H9 (cell line): Measurements from ENCODE around the gene CD93. TPM values are rescaled to one million over a fixed set of nuclear protein-coding genes. Genes with fewer than 3 reads are reported as not detected.

Experiments
- DNase-seq: peaks from one replicate; pipeline ENCODE4 v3.0.0-alpha.2; 2017
- H2AFZ ChIP-seq: one replicate; pipeline ENCODE4 v1.6.1; 2013; ENCODE audit warnings: mild to moderate bottlenecking, low read length, control low read depth, moderate library complexity
- H2AK5ac ChIP-seq: 2 replicates; pipeline ENCODE4 v1.6.1; 2013; ENCODE audit warnings: low read length, control low read depth, mixed read lengths; ENCODE audit not compliant: insufficient read length
- H2BK120ac ChIP-seq: one replicate; pipeline ENCODE4 v1.6.1; 2013; ENCODE audit warnings: low read depth, mild to moderate bottlenecking, low read length, control low read depth, inconsistent platforms; ENCODE audit not compliant: poor library complexity, severe bottlenecking
- H2BK12ac ChIP-seq: 2 replicates; pipeline ENCODE4 v1.6.1; 2013; ENCODE audit warnings: low read length, control low read depth, mixed read lengths, low read depth; ENCODE audit not compliant: insufficient read length
- H2BK15ac ChIP-seq: 2 replicates; pipeline ENCODE4 v1.6.1; 2013; ENCODE audit warnings: low read depth, low read length, control low read depth
- H2BK20ac ChIP-seq: one replicate; pipeline ENCODE4 v1.6.1; 2013; ENCODE audit warnings: low read depth, mild to moderate bottlenecking, low read length, control low read depth, inconsistent platforms; ENCODE audit not compliant: poor library complexity, severe bottlenecking
- H2BK5ac ChIP-seq: 2 replicates; pipeline ENCODE4 v1.6.1; 2013; ENCODE audit warnings: low read length, control low read depth, mixed read lengths; ENCODE audit not compliant: insufficient read length
- H3K14ac ChIP-seq: 2 replicates; pipeline ENCODE4 v1.6.1; 2013; ENCODE audit warnings: low read length, control low read depth; ENCODE audit not compliant: insufficient read depth
- H3K18ac ChIP-seq: 2 replicates; pipeline ENCODE4 v1.6.1; 2013; ENCODE audit warnings: low read depth, mild to moderate bottlenecking, mixed read lengths, low read length, control low read depth; ENCODE audit not compliant: insufficient read length
- H3K23ac ChIP-seq: 2 replicates; pipeline ENCODE4 v1.6.1; 2013; ENCODE audit warnings: low read length, control low read depth, mixed read lengths, low read depth; ENCODE audit not compliant: insufficient read length
- H3K23me2 ChIP-seq: 2 replicates; pipeline ENCODE4 v1.6.1; 2013; ENCODE audit warnings: low read depth, mild to moderate bottlenecking, mixed read lengths, low read length, control low read depth; ENCODE audit not compliant: insufficient read length, poor library complexity, severe bottlenecking
- H3K27ac ChIP-seq: 2 replicates; pipeline ENCODE4 v1.5.1; 2013; ENCODE audit warnings: low read length, control low read depth, mixed read lengths, low read depth; ENCODE audit not compliant: insufficient read length
- H3K27me3 ChIP-seq: 2 replicates; pipeline ENCODE4 v1.6.1; 2013; ENCODE audit warnings: low read length, control low read depth, inconsistent platforms; ENCODE audit not compliant: insufficient read depth
- H3K4ac ChIP-seq: 2 replicates; pipeline ENCODE4 v1.6.1; 2013; ENCODE audit warnings: low read depth, mild to moderate bottlenecking, control low read depth, inconsistent platforms, low read length, moderate library complexity
- H3K4me1 ChIP-seq: 2 replicates; pipeline ENCODE4 v1.6.1; 2013; ENCODE audit warnings: low read length, control low read depth, inconsistent platforms; ENCODE audit not compliant: insufficient read depth
- H3K4me2 ChIP-seq: 2 replicates; pipeline ENCODE4 v1.6.1; 2013; ENCODE audit warnings: low read length, control low read depth, mixed read lengths; ENCODE audit not compliant: insufficient read length, insufficient read depth
- H3K56ac ChIP-seq: 2 replicates; pipeline ENCODE4 v1.6.1; 2013; ENCODE audit warnings: low read depth, mild to moderate bottlenecking, mixed read lengths, low read length, control low read depth; ENCODE audit not compliant: insufficient read length
- H3K79me1 ChIP-seq: 2 replicates; pipeline ENCODE4 v1.6.1; 2013; ENCODE audit warnings: low read depth, mild to moderate bottlenecking, moderate library complexity, low read length, control low read depth, inconsistent platforms; ENCODE audit not compliant: insufficient read depth, poor library complexity, severe bottlenecking
- H3K79me2 ChIP-seq: 2 replicates; pipeline ENCODE4 v1.6.1; 2013; ENCODE audit warnings: low read length, control low read depth, inconsistent platforms; ENCODE audit not compliant: insufficient read depth
- H3K9ac ChIP-seq: 2 replicates; pipeline ENCODE4 v1.6.1; 2013; ENCODE audit warnings: low read length, control low read depth, mixed read lengths; ENCODE audit not compliant: insufficient read length; ENCODE audit errors: extremely low read depth
- H3K9me3 ChIP-seq: one replicate; pipeline ENCODE4 v1.6.1; 2013; ENCODE audit warnings: low read depth, low read length, inconsistent platforms; ENCODE audit not compliant: control insufficient read depth
- H3T11ph ChIP-seq: one replicate; pipeline ENCODE4 v1.6.1; 2013; ENCODE audit warnings: mild to moderate bottlenecking, low read length, control low read depth, inconsistent platforms
- H4K20me1 ChIP-seq: one replicate; pipeline ENCODE4 v1.6.1; 2013; ENCODE audit not compliant: control insufficient read depth, insufficient read length, insufficient read depth
- H4K5ac ChIP-seq: 2 replicates; pipeline ENCODE4 v1.6.1; 2013; ENCODE audit warnings: low read depth, mild to moderate bottlenecking, mixed read lengths, low read length, control low read depth; ENCODE audit not compliant: insufficient read length
- H4K8ac ChIP-seq: replicated peaks from 2 replicates; pipeline ENCODE4 v1.6.1; 2013; ENCODE audit warnings: low read length, control low read depth, mixed read lengths, low read depth; ENCODE audit not compliant: insufficient read length
- H4K91ac ChIP-seq: 2 replicates; pipeline ENCODE4 v1.6.1; 2013; ENCODE audit warnings: low read depth, mild to moderate bottlenecking, moderate library complexity, mixed read lengths, low read length, control low read depth; ENCODE audit not compliant: insufficient read length
- H3K27ac Mint-ChIP-seq, 3 experiments: 2 replicates in 2 of 3; 3 replicates in 1 of 3; pipeline ENCODE4 v1.8.0; 2020 to 2021; ENCODE audit warnings: mixed read lengths in 3 of 3, mild to moderate bottlenecking in 1 of 3, moderate library complexity in 1 of 3
- H3K27me3 Mint-ChIP-seq: 2 replicates; pipeline ENCODE4 v1.8.0; 2021; ENCODE audit warnings: low read depth, mild to moderate bottlenecking, moderate library complexity, mixed read lengths
- H3K36me3 Mint-ChIP-seq, 3 experiments: 2 replicates in 2 of 3; 3 replicates in 1 of 3; pipeline ENCODE4 v1.8.0; 2020 to 2021; ENCODE audit warnings: low read depth in 3 of 3, mixed read lengths in 3 of 3; ENCODE audit not compliant: insufficient read depth in 1 of 3
- H3K4me1 Mint-ChIP-seq, 2 experiments: 2 replicates each; pipeline ENCODE4 v1.8.0; 2020; ENCODE audit warnings: mixed read lengths in 2 of 2
- H3K4me3 Mint-ChIP-seq, 2 experiments: 2 replicates in 1 of 2; 3 replicates in 1 of 2; pipeline ENCODE4 v1.8.0; 2020 to 2021; ENCODE audit warnings: mild to moderate bottlenecking in 2 of 2, mixed read lengths in 2 of 2, moderate library complexity in 1 of 2
- H3K9me3 Mint-ChIP-seq, 2 experiments: 2 replicates in 1 of 2; 3 replicates in 1 of 2; pipeline ENCODE4 v1.8.0; 2020; ENCODE audit warnings: mild to moderate bottlenecking in 2 of 2, mixed read lengths in 2 of 2, moderate library complexity in 1 of 2
- WGBS: extraction: QIAGEN DNeasy Blood & Tissue Kit; methylation state at CpG from one replicate; pipeline ENCODE4 v1.1.7; 2013; ENCODE audit warnings: missing lambda C conversion rate, low lambda C conversion rate, mixed read lengths; ENCODE audit not compliant: insufficient read length; ENCODE audit errors: extremely low coverage; 5-methylcytosine and 5-hydroxymethylcytosine counted together
- total RNA-seq: library from RNA; stranded (reverse); gene quantifications from 2 replicates; pipeline ENCODE4 v1.2.1, GENCODE V29; 2021
- TF ChIP-seq, protein P1 (sequence below): fragments of 200-600 bp; sonication (generic); conservative IDR thresholded peaks from 3 replicates; pipeline ENCODE4 v1.8.0; 2021; ENCODE audit warnings: antibody characterized with exemption, mild to moderate bottlenecking

Gene CD93
- total RNA-seq, 1 experiment from 2014 or later, result not detected

GRCh38 chr20:23061734-23062561 lies 24.2 kb downstream of the CD93 start:
- Histone ChIP-seq H2AK5ac (no peak overlapping the region), H4K20me1 (no peaks in the 10 kb centered on the region), H3K56ac (no peak overlapping the region), H4K8ac (no peak overlapping the region), H3K27me3 (no peaks in the 10 kb centered on the region), H3K18ac (no peak overlapping the region), H2BK20ac (no peak overlapping the region), H3K4me1 (peaks cover 3% of the 10 kb centered on the region; the same call in 1 of the 2 replicates), H2BK120ac (no peak overlapping the region), H2BK5ac (no peak overlapping the region), H3K23me2 (no peaks in the 10 kb centered on the region), H3K4ac (no peak overlapping the region), H2BK15ac (no peak overlapping the region), H3K9ac (no peak overlapping the region), H3K79me2 (no peaks in the 10 kb centered on the region), H3K27ac (no peak overlapping the region), H2BK12ac (no peak overlapping the region), H3K9me3 (no peaks in the 10 kb centered on the region), H3T11ph (no peak overlapping the region), H3K14ac (no peak overlapping the region), H3K23ac (no peak overlapping the region), H2AFZ (no peak overlapping the region), H3K4me2 (no peak overlapping the region), H3K79me1 (no peaks in the 10 kb centered on the region), H4K5ac (no peak overlapping the region), H4K91ac (no peak overlapping the region)
- no peaks in the 10 kb centered on the region for H3K9me3 Mint-ChIP-seq
- H3K36me3 Mint-ChIP-seq, result no peaks in the 10 kb centered on the region
- DNase-seq, result peak; percentile 82
- TF ChIP-seq, protein P1, sequence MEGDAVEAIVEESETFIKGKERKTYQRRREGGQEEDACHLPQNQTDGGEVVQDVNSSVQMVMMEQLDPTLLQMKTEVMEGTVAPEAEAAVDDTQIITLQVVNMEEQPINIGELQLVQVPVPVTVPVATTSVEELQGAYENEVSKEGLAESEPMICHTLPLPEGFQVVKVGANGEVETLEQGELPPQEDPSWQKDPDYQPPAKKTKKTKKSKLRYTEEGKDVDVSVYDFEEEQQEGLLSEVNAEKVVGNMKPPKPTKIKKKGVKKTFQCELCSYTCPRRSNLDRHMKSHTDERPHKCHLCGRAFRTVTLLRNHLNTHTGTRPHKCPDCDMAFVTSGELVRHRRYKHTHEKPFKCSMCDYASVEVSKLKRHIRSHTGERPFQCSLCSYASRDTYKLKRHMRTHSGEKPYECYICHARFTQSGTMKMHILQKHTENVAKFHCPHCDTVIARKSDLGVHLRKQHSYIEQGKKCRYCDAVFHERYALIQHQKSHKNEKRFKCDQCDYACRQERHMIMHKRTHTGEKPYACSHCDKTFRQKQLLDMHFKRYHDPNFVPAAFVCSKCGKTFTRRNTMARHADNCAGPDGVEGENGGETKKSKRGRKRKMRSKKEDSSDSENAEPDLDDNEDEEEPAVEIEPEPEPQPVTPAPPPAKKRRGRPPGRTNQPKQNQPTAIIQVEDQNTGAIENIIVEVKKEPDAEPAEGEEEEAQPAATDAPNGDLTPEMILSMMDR, result peak; percentile 64; the same call in 2 of the 3 replicates
- H3K27me3 Mint-ChIP-seq, result no peaks in the 10 kb centered on the region; the same call in 1 of the 2 replicates
- peak overlapping the region in 2 of 3 experiments; percentile 13 to 40; a peak in 3 of 7 replicates for H3K27ac Mint-ChIP-seq
- H3K4me1 Mint-ChIP-seq, result peaks cover 21 to 35% of the 10 kb centered on the region in 2 experiments
- no peak overlapping the region for H3K4me3 Mint-ChIP-seq
- WGBS, result no CpG with 5 or more reads among the region's 8 CpGs
